Subcutaneous abdominal adipose tissue (tissue), 5 donors: ENCODE data around the gene FOS.

Experiments used
- H3K27ac ChIP-seq: one replicate; pipeline ENCODE4 v1.7.0; 2013; ENCODE audit warnings: low read depth, mild to moderate bottlenecking, inconsistent platforms, low read length, moderate library complexity
- H3K27me3 ChIP-seq, 5 donors: one replicate each; pipeline ENCODE4 v1.7.0; 2013; ENCODE audit warnings: low read length in 5 of 5, inconsistent platforms in 1 of 5; ENCODE audit not compliant: control insufficient read depth in 5 of 5, insufficient read depth in 4 of 5
- H3K36me3 ChIP-seq, 5 donors: one replicate each; pipeline ENCODE4 v1.7.0; 2013; ENCODE audit warnings: low read length in 5 of 5; ENCODE audit not compliant: control insufficient read depth in 5 of 5, insufficient read depth in 5 of 5
- H3K4me1 ChIP-seq, 5 donors: one replicate each; pipeline ENCODE4 v1.7.0; 2013; ENCODE audit warnings: low read length in 5 of 5, mild to moderate bottlenecking in 3 of 5, moderate library complexity in 1 of 5; ENCODE audit not compliant: control insufficient read depth in 5 of 5, insufficient read depth in 5 of 5
- H3K4me3 ChIP-seq, 5 donors: one replicate each; pipeline ENCODE4 v1.7.0; 2013; ENCODE audit warnings: low read length in 5 of 5, low read depth in 1 of 5
- H3K9ac ChIP-seq, 5 donors: one replicate each; pipeline ENCODE4 v1.7.0; 2013; ENCODE audit warnings: low read length in 5 of 5, mild to moderate bottlenecking in 4 of 5, moderate library complexity in 3 of 5
- H3K9me3 ChIP-seq, 5 donors: one replicate each; pipeline ENCODE4 v1.7.0; 2013; ENCODE audit warnings: low read length in 5 of 5; ENCODE audit not compliant: control insufficient read depth in 5 of 5
- donor health status: healthy.
- donor health status: healthy.
- donor health status: healthy.
- donor health status: healthy.
- donor health status: healthy.

The FOS gene

DNA sequence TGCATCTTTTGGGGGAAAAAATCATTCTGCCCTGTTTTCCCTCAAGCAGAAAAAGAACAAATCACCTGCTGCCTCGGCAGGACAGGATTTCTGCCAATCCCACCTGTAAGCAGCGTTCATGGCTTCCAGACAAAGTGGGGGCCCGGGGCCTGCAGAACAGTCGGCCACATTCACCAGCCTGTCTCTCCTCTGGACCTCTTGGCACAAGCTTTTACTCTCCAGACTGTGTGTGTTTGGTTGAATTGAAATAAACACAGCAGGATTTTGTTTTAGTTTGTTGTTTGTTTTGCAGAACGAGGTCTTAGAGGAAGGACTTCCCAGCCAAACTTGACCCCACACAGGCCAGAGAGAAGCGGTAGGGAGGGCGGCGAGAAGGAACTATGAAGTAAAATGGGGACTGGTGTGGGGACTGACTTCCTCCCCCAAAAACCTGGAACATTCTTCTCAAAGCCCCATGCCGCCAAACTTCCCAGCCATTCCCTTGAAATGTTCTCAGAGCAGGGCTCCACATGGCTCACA, 41.7 kb upstream of the FOS start:
- Histone ChIP-seq H3K4me3 (no peak overlapping the region), H3K9me3 (no peaks in the 10 kb centered on the region), H3K27ac (no peak overlapping the region), H3K4me1 (peaks cover 0 to 22% (median 12%) of the 10 kb centered on the region in 5 donors), H3K27me3 (no peaks in the 10 kb centered on the region), H3K9ac (no peak overlapping the region), H3K36me3 (no peaks in the 10 kb centered on the region)

DNA sequence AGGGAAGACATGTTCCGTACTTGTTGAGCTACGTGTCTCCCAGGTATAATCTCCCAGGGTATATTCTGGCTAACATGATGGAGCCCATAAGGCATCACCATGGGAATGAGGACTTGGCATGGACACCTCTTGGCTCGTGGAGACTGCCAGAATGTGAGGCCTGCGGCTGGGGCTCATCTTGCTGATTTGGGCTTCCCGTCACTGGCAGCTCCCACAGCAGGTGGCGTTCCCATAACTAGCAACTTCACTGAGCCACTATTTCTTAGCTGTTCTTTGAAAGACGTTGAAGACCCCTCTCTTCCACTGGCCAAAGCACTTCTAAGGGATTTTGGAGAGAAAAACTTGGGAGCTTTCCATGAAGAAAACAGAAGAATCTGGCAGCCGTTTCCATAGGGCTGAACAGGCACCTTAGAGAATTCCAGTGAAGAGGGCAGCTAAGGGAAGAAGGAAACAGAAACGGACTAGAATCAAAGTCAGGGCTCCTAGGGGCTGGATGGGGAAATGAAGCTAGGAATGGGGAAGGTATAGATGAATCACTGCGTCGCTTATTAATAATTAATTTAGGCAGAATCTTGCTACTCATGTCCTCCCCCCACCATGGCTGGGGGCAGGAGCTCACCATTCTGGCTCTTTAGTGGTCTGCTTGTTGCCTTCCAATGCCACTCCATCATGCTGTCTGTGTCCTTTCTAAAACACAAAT, 39.7 kb upstream of the FOS start:
- Histone ChIP-seq H3K9ac (no peak overlapping the region), H3K27me3 (no peaks in the 10 kb centered on the region), H3K9me3 (no peaks in the 10 kb centered on the region), H3K36me3 (no peaks in the 10 kb centered on the region), H3K4me3 (no peak overlapping the region), H3K4me1 (peaks cover 2 to 27% (median 12%) of the 10 kb centered on the region in 5 donors), H3K27ac (no peak overlapping the region)

DNA sequence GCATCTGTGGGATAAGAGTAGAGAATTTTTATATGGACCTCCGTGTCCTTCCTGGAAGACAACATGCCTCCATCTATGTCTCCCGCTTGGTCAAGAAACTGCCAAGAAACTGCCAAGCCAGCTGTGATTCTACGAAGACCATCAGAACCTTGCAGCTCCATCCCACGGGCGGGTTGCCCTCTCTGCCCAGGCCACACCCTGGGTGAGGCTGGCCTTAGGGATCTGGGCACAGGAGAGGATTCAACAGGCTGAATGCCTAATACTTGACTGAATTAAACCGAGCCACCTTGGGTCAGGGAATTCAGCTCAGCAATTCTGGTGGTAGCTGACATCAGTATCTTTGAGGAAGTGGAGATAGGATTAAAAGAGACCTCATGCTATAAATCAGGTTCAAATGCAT, 37.8 kb upstream of the FOS start:
- Histone ChIP-seq H3K9me3 (no peaks in the 10 kb centered on the region), H3K27ac (no peak overlapping the region), H3K4me3 (no peak overlapping the region), H3K36me3 (no peaks in the 10 kb centered on the region), H3K4me1 (peaks cover 2 to 27% (median 12%) of the 10 kb centered on the region in 5 donors), H3K9ac (no peak overlapping the region), H3K27me3 (no peaks in the 10 kb centered on the region)

DNA sequence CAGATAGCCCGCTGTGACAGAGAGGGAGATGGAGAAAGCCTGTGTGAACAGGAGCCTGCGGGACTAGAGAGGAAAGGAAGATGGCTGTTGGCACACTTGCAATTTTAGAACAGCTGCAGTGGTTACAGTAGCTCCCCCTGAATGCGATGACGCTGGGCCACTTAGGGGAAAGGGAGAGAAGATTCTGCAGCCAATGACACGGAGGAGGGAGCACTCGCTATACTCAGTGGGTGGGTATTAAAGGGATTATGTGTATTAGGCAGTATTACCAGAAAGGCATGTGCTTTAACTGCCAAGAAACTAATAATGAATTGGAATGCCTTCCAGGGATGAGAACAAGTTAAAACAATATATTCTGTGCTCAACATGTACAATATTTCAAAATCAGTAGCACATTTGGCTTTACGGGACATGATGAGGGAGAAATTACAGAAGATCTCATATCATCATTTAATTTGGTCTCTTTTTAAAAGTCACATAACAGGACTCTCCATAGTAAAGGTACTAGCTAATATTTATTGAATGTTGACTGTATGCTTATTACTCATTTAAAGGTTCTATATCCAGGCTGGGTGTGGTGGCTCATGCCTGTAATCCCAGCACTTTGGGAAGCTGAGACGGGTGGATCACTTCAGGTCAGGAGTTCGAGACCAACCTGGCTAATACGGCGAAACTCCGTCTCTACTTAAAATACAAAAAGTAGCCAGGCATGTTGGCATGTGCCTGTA, 35.9 kb upstream of the FOS start:
- H3K9ac ChIP-seq = no peak overlapping the region
- no peak overlapping the region for H3K27ac ChIP-seq

DNA sequence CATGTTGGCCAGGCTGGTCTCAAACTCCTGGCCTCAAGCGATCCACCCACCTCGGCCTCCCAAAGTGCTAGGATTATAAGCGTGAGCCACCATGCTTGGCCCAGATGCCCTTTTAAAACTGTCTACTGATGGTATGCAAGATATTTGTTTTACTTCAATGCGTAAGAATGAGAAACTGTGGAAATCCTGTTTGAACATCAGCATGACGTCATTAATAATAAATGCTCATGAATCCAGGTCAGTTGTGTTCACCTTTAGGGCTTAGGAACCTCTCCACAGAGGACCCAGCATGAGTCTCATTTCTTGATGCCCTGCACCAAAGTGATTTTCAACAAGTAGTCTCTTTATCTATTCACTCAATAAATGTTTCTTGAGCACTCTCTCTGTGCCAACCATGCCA, 34.5 kb upstream of the FOS start:
- H3K36me3 ChIP-seq = no peaks in the 10 kb centered on the region
- no peaks in the 10 kb centered on the region for H3K27me3 ChIP-seq
- H3K9me3 ChIP-seq = no peaks in the 10 kb centered on the region
- no peak overlapping the region for H3K4me3 ChIP-seq
- no peak overlapping the region for H3K9ac ChIP-seq
- H3K4me1 ChIP-seq = peaks cover 2 to 11% (median 2%) of the 10 kb centered on the region in 5 donors
- no peak overlapping the region for H3K27ac ChIP-seq

More for the DNA sequence above, 35.9 kb upstream of the FOS start:
- Histone ChIP-seq H3K27me3 (no peaks in the 10 kb centered on the region), H3K4me3 (peak overlapping the region in 1 of 5 donors; percentile 2), H3K36me3 (no peaks in the 10 kb centered on the region), H3K9me3 (no peaks in the 10 kb centered on the region), H3K4me1 (peaks cover 2 to 14% (median 8%) of the 10 kb centered on the region in 5 donors)

DNA sequence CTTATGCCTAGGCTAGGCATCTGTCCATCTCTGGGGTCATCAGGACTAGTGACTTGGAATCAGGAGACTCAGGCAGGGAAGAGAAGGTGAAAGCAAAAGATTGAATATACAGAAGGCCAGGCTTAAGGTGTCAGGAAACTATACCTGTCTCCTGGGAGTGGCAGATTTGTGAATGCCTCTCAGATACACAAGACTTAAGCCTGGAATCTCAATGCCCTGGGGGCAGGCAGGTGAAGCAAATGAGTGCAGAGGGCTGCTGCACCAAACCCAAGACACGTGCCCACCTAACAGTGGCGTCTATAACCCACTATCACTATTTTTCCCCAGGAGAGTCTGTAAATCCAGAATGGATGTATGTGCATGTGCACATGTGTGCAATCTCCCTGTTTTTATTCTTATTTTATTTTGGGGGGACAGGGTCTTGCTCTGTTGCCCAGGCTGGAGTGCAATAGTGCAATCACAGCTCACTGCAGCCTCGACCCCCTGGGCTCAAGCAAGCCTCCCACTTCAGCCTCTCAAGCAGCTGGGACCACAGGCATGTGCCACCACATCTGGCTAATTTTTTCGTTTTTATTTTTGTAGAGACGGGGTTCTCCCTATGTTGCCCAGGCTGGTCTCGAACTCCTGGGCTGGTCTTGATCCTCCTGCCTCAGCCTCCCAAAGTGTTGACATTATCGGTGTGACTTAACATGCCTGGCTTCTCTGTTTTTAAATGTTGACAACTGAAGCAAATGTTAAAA, 31.9 kb upstream of the FOS start:
- Histone ChIP-seq H3K9ac (no peak overlapping the region), H3K4me1 (peaks cover 0 to 8% (median 2%) of the 10 kb centered on the region in 5 donors), H3K27ac (no peak overlapping the region), H3K9me3 (no peaks in the 10 kb centered on the region), H3K36me3 (no peaks in the 10 kb centered on the region), H3K27me3 (no peaks in the 10 kb centered on the region), H3K4me3 (no peak overlapping the region)

DNA sequence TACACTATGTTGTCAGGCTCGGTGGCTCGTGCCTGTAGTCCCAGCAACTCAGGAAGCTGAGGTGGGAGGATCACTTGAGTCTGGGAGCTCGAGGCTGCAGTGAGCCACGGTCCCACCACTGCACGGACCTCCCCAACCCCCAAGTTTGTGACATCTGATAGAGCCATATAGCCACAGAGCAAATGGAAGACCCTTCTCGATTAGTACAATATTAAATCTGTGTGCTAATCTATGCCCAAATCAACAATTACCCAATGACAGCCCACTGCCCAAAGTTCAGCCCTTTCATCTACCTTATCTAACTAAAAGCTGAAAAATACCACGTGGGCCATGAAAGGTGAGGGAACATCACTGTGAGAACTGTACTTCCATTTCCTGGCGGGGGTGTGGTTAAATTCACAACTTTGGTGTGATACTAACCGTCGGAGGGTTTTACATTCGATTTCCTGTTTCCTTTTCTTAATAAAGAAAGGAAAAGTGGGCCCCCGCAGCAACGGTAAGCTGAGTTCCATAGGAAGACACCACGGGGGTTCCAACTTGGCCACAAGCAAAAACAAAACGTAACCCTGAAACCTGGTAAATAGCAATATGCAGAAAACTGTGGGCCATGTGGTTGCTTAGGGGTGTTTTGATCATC, 31.2 kb upstream of the FOS start:
- Histone ChIP-seq H3K36me3 (no peaks in the 10 kb centered on the region), H3K27ac (no peak overlapping the region), H3K4me3 (no peak overlapping the region), H3K27me3 (no peaks in the 10 kb centered on the region), H3K9ac (no peak overlapping the region), H3K9me3 (no peaks in the 10 kb centered on the region), H3K4me1 (peaks cover 0 to 6% (median 4%) of the 10 kb centered on the region in 5 donors)

DNA sequence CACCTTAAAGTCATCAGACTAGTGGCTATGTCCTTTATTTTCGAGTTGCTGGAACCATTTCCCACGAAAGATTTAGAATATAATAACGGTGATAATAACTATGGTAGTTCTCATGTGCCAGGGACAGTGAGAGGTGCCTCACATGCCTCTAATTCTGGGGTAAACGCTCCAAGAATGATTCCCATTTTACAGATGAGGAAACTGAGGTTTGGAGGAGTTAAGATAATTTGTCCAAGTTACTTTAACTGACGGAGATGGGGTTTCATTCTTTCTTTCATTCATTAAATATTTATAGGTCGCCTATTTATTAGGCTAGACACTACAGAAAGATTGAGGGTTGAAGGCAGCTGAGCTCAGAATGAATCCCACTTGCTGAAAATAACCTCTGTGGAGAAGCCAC, 30.7 kb upstream of the FOS start:
- H3K27ac ChIP-seq = no peak overlapping the region
- no peaks in the 10 kb centered on the region for H3K36me3 ChIP-seq
- peaks cover 0 to 8% (median under 1%) of the 10 kb centered on the region in 5 donors for H3K4me1 ChIP-seq
- H3K4me3 ChIP-seq = no peak overlapping the region
- no peak overlapping the region for H3K9ac ChIP-seq
- H3K27me3 ChIP-seq = no peaks in the 10 kb centered on the region
- H3K9me3 ChIP-seq = no peaks in the 10 kb centered on the region

DNA sequence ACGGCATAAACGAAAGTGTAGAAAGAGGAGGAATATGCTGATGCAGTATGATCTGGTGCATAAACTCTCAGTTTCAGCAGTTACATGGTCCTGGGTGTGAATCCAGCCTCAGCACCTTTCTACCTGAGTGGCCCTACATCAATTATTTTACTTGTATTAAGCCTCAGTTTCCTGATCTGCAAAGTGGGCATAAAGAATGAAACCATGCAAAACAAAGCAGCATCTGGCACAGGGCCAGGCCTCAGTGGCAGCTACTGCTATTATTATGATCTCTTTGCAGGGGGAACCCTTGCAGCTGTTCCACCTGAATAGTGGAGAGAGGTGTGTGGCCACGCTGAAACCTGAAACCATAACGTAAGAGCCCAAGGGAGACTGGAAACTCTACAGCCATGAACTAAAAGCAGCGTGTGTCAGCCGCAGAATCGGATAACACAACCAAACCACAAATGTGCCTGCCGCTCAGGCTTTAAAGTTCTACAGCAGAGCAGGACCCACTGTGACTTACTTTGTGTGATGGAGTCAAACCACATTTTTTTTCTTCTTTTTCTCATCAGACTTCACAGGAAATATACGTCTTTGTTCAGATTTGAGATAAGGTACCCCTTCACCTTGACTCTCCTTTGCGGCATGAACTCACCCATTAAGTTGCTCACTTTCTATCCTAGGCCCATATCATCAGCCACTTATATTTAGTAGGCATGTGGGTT, 29.2 kb upstream of the FOS start:
- Histone ChIP-seq H3K27me3 (no peaks in the 10 kb centered on the region), H3K9me3 (no peaks in the 10 kb centered on the region), H3K36me3 (no peaks in the 10 kb centered on the region), H3K4me1 (peaks cover 0 to 8% (median 2%) of the 10 kb centered on the region in 5 donors), H3K9ac (no peak overlapping the region), H3K4me3 (no peak overlapping the region), H3K27ac (no peak overlapping the region)
